GM18507 (cell line): Measurements from ENCODE around the gene KCNG1.
A peak's percentile ranks its signal among the peaks of the same experiment; 100 is the strongest.
"Not testable (repeated sequence)": the region's sequence is repeated elsewhere in the genome, so short reads cannot be mapped to it uniquely, and the experiment has no call there.

Source experiments
- DNase-seq: peaks from one replicate; pipeline ENCODE4 v3.0.0; 2011; ENCODE audit warnings: low read depth; ENCODE audit not compliant: insufficient read length; ENCODE audit errors: extremely low spot score
- FAIRE-seq: peaks from 2 replicates; lab custom pipeline; 2011; peaks lifted over from hg19 to GRCh38; lab: Jason Lieb, UNC

Gene KCNG1

DNA sequence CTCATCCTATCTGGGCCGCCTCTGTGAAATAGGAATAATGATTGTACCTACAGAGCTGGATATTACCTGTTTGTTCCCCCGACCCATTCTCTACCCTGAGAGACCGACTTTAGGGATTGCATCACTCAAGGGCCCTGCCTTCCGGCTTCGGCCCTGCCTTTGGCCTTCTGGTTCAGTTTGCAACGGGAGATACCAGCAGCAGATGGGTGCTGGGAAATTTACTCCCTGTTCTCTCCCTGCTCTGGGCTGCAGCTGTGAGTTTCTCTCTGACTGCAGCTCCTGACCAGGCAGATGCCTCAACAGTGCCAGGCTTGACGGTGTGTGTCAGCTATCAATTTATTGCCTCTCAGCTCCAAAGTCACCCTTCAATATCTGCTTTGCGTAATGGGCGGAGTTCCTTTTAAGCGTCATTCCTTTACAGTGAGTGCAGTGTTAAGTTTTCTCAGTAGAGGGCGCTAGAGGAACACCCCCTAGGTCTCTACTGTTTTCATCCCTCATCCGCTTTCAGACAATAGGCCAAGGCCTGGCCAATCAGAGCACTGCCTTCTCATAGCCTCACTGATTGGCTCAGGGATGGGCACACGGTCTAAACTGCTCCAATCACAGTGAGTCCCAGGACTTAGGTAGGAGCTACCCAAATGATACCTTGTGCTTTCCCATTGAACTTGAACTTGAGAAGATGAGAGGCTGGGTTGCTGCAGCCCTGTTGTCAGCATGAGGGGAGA, 30.0 kb downstream of the KCNG1 start:
- DNase-seq (peak; percentile 46), FAIRE-seq (peak; percentile 65)

DNA sequence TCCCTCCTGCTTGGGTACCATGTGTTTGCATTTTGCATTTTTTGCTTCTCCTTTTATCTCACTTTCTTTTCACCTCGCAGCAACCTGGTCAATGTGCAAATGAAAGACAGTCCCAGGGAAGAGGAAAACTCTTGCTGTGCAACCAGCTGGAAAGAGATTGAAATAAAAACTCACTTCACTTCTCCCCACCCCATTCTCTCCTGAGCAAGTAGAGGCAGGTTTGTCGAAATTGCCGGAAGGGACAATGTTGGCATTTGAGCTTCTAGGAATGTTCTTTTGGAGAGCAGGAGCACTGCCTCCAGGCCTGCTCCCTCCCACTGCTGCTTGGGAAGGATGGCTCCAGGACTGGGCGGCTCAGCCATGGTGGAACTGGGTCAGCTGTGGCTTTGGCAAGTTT, 30.6 kb downstream of the KCNG1 start:
- FAIRE-seq (no peak), DNase-seq (no peak)

DNA sequence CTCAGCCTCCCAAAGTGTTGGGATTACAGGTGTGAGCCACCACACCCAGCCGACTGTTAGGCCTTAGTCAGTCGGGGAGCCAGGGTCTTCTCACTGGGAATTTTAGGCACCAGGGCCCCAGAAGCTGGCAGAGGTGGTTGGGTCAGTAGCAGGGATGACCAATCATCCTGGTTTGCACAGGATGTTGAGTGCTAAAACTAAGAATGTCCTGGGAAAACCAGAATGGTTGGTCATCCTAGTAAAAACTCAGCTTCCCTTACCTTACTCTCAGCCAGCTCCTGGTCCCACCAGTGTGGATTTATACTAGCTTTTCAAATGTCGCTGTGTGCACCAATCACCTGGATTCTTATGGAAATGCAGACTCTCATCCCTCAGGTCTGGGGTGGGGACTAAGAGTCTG, 31.8 kb downstream of the KCNG1 start:
- FAIRE-seq (no peak), DNase-seq (no peak)

DNA sequence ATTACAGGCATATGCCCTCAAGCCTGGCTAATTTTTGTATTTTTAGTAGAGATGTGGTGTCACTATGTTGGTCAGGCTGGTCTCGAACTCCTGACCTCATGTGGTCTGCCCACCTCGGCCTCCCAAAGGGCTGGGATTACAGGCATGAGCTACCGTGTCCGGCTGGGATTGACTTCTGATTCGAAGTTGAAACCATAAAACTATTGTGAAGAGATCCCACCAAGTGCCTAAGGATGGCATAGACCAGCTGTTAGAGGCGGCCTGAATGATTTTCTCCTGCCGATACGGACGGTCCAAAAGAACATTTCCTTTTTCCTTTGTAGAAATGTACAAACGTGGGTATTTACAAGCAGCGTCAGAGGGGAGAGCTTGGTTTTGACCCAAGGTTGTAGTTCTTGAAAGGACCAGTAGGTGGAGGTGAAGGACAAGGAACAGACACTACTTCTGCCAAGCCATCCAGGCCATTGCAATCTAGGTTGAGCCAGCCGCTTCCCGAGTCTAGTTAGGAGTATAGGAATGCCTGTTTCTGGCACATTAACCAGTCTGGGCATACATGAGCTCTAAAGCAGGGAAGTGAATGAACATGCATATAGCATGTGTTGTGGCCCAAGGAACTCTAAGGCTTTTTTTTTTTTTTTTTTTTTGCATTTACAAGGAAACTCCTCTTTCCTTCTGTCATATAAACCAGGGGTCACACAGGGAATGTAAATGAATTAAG, 35.3 kb downstream of the KCNG1 start:
- FAIRE-seq, result peak; percentile 82

DNA sequence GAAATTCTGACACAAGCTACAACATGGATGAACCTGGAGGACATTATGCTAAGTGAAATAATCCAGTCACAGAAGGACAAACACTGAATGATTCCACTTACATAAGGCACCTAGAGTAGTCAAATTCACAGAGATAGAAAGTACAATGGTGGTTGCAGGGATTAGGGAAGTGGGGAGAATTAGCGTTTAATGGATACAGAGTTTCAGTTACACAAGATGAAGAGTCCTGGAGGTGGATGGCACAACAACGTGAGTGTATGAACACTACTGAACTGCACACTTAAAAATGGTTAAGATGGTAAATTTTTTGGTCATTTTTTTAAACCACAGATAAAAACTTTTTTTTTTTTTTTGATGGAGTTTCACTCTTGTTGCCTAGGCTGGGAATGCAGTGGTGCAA, 39.6 kb downstream of the KCNG1 start:
- no peak for FAIRE-seq

More for the DNA sequence above, 35.3 kb downstream of the KCNG1 start:
- peak; percentile 33 for DNase-seq

DNA sequence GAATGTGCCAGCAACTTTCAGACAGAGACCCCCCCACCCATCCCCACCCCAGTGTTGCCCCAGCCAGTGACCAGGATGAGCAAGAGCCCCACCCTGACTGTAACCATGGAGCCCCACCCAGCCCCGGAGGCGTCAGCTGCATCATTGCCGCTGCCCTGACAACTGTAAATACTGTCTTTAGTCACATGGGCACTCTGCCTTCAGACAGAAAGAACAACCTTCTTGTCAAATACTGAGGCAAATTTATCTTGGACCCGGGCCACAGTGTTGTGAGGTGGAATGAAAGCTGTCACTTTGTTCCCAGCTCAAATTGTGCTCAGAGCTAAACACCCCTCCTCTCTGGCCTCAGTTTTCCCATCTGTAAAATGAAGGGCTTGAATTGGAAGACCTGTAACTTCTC, 40.5 kb downstream of the KCNG1 start:
- FAIRE-seq (no peak), DNase-seq (no peak)

More for the DNA sequence above, 39.6 kb downstream of the KCNG1 start:
- DNase-seq, result no peak

DNA sequence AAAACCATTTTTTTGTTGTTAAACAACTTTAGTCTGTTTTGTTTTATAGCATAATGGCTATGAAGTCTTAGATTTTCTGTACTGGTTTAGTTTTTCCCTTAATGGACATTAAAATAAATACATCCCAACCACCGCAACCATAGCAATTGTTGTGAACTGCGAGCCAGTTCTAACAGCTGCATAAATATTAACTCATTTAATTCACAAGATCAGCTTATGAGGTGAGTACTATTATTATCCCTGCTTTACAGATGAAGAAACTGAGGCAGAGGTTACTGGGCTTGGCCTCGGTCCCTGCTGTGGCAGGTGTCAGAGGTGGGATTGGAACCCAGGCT, 41.2 kb downstream of the KCNG1 start:
- DNase-seq, result no peak
- FAIRE-seq, result no peak

DNA sequence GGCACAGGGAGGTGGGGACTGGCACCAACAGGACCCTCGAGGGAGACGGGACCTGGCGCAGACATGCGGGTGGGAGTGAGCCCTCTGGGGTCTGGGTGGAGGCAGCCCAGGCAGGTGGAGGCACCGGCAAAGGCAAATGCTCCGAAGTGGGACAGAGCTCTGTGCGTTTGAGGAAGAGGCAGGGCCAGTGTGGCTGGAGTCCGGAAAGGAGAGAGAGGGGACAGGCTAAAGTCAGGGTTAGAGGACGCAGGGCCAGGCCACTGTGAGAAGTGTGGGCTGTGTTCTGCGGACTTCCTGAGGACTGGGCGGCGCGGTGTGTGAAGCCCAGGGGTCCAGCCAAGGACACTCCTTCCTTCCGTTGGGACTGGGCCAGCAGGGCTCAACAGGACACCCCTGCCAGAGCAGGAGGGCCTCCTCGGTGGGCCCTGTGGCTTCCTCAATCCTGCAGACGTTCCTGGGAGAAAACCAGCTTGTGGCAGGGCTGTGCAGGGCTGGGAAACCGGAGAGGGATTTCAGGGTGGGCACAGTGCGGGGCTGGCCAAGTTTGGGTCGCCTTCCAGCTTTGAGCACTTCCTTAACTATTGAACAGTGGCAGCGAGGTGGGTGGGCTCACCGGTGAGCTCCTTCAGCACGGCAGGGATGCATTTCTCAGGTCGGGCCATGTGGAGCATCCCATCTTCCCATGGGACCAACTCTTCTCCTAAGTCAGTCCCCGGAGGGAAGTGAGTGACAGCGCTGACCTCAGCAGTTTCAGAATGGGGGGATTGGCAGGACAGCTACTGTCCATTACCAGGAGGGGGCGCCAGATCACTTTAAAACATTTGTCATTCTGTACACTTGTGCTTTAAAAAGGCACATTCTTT, 41.8 kb downstream of the KCNG1 start:
- peak; percentile 70 for FAIRE-seq
- peak; percentile 43 for DNase-seq

DNA sequence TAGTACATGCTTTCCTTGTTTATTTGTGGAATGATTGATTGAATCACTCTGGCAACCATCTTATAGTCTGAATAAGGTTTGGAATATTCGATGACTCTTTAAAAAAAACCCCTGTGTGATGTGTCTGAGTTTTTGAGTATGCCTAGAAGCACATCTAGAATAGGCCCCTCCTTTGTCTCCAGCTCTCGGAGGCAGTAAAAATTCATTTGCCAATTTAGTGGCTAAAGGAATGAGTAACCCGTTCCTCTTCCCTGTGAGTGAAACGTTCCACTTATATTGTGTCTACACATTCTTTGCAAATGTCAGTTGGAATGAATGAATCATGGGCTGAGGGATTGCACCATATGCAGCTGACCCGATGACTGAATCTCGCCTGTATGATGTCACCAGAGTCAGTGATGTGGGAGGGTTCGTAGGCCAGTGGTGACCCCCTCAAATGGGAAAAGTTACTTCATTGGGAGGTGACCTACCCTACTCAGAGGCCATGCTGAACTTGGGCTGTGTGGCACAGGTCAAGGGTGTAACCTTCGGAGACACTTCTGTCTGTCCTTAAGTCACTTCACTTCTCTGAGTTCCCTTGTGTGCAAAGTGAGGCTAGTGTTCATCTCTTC, 42.7 kb downstream of the KCNG1 start:
- no peak for FAIRE-seq
- DNase-seq, result no peak

DNA sequence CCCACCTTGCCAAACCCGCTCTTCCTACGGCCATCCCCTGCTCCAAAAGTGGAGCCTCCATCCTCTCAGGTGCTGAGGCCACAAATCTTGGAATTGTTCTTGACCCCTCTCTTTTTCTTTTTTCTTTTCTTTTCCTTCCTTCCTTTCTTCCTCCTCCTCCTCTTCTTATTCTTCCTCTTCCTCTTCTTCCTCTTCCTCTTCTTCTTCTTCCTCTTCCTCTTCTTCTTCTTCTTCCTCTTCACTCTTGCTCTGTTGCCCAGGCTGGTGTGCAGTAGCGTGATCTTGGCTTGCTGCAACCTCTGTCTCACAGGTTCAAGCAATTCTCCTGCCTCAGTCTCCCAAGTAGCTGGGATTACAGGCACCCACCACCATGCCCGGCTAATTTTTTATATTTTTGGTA, 44.4 kb downstream of the KCNG1 start:
- not testable (repeated sequence) for DNase-seq, FAIRE-seq

DNA sequence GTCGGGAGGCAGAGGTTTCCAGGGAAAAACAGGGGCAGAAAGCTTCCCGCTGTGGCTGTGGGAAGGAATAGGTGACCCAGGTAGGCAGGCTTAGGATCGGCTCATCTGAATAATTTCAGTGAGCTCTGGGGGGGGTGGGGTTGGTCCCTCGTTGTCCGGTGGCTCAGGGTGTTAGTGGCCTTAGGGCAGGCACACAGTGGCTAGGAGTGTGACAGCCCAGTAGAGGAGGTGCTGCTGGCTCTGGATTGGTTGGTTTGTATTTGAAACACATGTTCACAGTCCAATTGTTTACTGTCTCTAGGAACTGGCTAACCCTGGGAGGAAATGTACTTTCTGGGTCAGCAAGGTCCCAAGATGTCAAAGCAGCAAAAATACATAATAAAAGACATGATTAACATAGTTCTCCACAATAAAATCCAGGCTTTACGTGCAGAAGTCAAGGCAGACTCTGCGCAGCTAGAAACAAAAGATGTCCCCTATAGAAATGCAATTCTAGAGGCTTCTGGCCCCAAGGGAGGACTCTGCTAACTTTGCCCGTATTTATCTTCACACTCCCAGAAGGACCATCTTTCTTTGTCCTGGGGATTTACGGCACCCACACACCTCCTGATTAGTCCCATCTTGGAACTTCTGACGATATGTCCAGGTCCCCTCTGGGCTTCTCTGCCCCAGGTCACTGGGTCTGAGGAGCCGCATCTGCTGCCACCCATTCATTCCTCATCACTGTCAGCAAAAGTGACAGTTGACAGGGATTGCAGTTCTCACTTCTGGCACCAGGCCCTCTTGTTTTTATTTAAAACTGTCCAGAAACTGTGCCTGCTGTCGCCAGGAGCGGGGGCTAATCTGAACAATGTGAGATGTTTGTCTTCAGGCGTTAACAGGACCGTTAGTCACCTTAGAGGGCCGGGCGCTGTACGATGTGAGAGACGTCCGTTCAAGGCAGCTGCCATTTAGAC, 45.6 kb downstream of the KCNG1 start:
- DNase-seq, result no peak
- FAIRE-seq, result no peak

DNA sequence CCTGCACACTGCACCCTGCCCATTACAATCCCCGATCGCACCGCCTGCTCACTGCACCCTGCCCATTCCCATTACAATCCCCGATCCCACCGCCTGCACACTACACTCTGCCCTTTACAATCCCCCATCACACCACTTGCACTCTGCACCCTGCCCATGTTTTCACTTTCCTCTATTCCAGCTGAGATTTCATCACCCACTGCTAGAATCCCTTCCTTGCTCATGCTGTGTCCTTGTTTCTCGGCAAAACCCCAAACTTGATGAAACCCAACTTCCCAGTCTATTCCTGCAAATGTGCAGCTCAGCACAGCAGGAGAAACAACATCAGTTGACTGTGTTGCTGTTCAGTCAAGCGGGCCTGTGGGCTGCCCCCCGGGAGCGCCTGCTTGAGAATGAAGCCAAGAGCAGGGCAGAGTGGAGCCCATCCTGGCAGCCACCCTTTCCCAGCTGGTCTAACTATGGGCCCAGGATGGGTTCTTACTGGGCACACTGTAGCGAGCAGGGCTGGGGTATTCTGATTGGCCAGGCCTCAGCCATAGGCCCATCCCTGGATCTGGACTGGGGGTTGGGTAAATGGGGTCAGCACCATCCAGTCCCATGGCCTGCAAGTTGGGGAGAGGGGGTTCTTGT, 47.1 kb downstream of the KCNG1 start:
- DNase-seq, result no peak
- no peak for FAIRE-seq

DNA sequence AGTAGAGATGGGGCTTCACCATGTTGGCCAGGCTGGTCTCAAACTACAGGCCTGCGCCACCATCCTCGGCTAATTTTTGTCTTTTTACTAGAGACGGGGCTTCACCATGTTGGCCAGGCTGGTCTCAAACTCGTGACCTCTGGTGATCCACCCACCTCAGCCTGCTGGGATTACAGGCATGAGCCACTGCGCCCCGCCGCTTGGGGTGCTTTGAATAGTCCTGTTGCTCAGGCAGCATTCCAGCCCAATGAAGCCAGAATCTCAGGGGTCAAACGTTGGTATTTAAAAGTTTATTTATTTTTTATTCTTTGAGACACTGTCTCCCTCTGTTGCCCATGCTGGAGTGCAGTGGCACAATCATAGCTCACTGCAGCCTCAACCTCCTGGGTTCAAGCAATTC, 53.0 kb downstream of the KCNG1 start:
- FAIRE-seq (no peak), DNase-seq (no peak)

DNA sequence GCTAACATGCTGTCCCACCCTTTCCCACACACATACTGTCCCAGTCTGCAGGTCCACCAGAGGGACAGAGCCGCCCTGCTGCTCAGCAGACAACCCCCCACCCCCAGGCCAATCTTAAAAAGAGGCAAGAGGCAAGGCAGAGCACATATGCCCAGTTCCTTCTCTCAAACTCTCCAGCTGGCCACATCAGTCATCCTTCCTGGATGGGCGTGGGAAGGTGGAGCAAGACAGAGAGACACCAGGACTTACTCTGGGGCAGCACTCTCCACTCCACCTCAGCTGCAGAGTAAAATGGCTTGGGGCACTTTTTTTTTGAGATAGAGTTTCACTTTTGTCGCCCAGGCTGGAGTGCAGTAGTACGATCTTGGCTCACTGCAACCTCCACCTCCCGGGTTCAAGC, 53.5 kb downstream of the KCNG1 start:
- FAIRE-seq, result no peak

DNA sequence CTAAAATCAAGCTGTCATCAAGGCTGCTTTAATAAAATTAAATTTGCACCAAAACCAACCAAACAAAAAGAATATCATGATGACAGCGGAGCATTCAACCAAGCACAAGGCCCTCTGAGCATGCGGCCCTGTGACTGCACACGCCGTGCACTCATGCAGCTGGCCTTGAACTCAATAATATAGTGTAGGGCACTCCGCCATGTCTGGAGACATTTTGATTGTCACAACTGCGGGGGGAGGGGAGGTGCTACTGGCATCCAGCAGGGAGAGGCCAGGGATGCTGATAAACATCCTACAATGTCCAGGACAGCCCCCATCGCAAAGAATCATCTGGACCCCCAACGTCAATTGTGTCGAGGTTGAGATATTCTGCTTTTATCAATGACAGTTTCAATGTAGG, 54.6 kb downstream of the KCNG1 start:
- FAIRE-seq (no peak), DNase-seq (no peak)

More for the DNA sequence above, 53.5 kb downstream of the KCNG1 start:
- DNase-seq, result no peak

DNA sequence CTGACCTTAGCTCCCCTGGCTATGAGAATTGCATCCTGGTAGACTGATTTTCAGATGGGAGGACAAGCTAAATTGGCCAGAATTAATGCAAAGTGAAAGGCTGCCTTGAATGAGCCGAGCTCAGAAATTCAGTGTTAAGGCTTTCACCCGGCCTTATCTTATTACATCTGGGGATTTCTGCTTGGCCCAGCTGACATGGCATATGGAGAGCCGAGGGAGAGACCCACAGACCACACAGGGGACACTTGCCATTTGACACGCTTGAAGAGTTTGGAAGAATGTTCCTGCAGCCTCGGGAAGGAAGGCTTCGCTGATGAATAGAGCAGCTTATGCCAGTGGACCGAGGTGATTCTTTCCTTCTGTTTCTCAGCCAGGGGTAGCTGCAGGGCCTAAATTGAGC, 55.3 kb downstream of the KCNG1 start:
- FAIRE-seq, result no peak

DNA sequence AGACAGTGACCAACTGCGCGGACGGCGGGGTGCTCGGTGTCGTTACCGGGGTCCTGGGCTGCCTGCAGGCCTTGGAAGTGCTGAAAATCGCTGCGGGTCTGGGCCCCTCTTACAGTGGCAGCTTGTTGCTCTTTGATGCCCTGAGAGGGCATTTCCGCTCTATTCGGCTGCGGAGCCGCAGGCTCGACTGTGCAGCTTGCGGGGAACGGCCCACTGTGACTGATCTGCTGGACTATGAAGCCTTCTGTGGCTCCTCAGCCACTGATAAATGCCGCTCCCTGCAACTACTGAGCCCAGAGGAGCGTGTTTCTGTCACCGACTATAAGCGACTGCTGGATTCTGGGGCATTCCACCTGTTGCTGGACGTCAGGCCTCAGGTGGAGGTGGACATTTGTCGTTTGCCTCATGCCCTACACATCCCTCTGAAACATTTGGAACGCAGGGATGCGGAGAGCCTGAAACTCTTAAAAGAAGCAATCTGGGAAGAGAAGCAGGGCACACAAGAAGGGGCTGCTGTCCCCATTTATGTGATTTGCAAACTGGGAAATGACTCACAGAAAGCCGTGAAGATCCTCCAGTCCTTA, 63.3 kb downstream of the KCNG1 start:
- FAIRE-seq, result no peak
- DNase-seq, result no peak

More for the DNA sequence above, 55.3 kb downstream of the KCNG1 start:
- DNase-seq, result no peak
